Smooth muscle cell (in vitro differentiated cells): ENCODE results near the gene ALDH18A1. TPM values are rescaled to one million over a fixed set of nuclear protein-coding genes. Genes with fewer than 3 reads are reported as not detected.

Source experiments
- DNase-seq: peaks from one replicate; lab custom pipeline; 2025; ENCODE audit not compliant: unreplicated experiment; lab: John Stamatoyannopoulos, UW
- H2AFZ ChIP-seq: fragments of 200-600 bp; sonication (generic); 2 replicates; pipeline ENCODE4 v1.6.0; 2016; ENCODE audit warnings: antibody characterized with exemption, low read depth, mild to moderate bottlenecking
- H3F3A ChIP-seq: fragments of 200-600 bp; sonication (generic); 2 replicates; pipeline ENCODE4 v1.6.0; 2017; ENCODE audit warnings: antibody characterized with exemption, low read depth
- H3K27ac ChIP-seq: fragments of 200-600 bp; sonication (generic); 2 replicates; pipeline ENCODE4 v1.5.1; 2016; ENCODE audit warnings: low read depth, mild to moderate bottlenecking
- H3K27me3 ChIP-seq: fragments of 200-600 bp; sonication (generic); 2 replicates; pipeline ENCODE4 v1.6.1; 2016; ENCODE audit warnings: low read depth, mild to moderate bottlenecking
- H3K36me3 ChIP-seq: fragments of 200-600 bp; sonication (generic); 2 replicates; pipeline ENCODE4 v1.5.1; 2016; ENCODE audit warnings: low read depth
- H3K4me1 ChIP-seq: fragments of 200-600 bp; sonication (generic); 2 replicates; pipeline ENCODE4 v1.5.1; 2016; ENCODE audit warnings: low read depth
- H3K4me2 ChIP-seq: fragments of 200-600 bp; sonication (generic); 2 replicates; pipeline ENCODE4 v1.6.0; 2016; ENCODE audit warnings: mild to moderate bottlenecking
- H3K4me3 ChIP-seq: fragments of 200-600 bp; sonication (generic); 2 replicates; pipeline ENCODE4 v1.5.1; 2016; ENCODE audit warnings: mild to moderate bottlenecking
- H3K79me2 ChIP-seq: fragments of 200-600 bp; sonication (generic); 2 replicates; pipeline ENCODE4 v1.6.0; 2016; ENCODE audit warnings: low read depth, mild to moderate bottlenecking
- H3K9ac ChIP-seq: fragments of 200-600 bp; sonication (generic); 2 replicates; pipeline ENCODE4 v1.6.0; 2016; ENCODE audit warnings: low read depth
- H3K9me3 ChIP-seq: fragments of 200-600 bp; sonication (generic); replicated peaks from 2 replicates; pipeline ENCODE4 v1.5.1; 2016; ENCODE audit warnings: low read depth
- H4K20me1 ChIP-seq: fragments of 200-600 bp; sonication (generic); 2 replicates; pipeline ENCODE4 v1.6.0; 2016; ENCODE audit warnings: low read depth
- CTCF ChIP-seq: fragments of 200-600 bp; sonication (generic); IDR thresholded peaks from 2 replicates; pipeline ENCODE4 v1.5.1; 2017; ENCODE audit warnings: borderline replicate concordance, mild to moderate bottlenecking, antibody characterized with exemption; ENCODE audit not compliant: insufficient read depth, poor library complexity, severe bottlenecking
- WGBS: methylation state at CpG from one replicate; pipeline ENCODE4 v1.1.7; 2016; ENCODE audit warnings: low lambda C conversion rate; 5-methylcytosine and 5-hydroxymethylcytosine counted together
- polyA plus RNA-seq: library from polyadenylated mRNA; unstranded; fragments of >200 nt; fragmentation: Nextera tagmentation; extraction: Ambion mirVana; gene quantifications from 2 replicates; pipeline ENCODE4 v1.2.1, GENCODE V29; 2016
- total RNA-seq: library from RNA; depleted of rRNA; stranded (reverse); fragments of >200 nt; gene quantifications from 2 replicates; pipeline ENCODE4 v1.2.3, GENCODE V29; 2014

Gene ALDH18A1
- total and polyA plus RNA-seq, 2 experiments from 2014 or later = 98.2 to 124 TPM

DNA sequence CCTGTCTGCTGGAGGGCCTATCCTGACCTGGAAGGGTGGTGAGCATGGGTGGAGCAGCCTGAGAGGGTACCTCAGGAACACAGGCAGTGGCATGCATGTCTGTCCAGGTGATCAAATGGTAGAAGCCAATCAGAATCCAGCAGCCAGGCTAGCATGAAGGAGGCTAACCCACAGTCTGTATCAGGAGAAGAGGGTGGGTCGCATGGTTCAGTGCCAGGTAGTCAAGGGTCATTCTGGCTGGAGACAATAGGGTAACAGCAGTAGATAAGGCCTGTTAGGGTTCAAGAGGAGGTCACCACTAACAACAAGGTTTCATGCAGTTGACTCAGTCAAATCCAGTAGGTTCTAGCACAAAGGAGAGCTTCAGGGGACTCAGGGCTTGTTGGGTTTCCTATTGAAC, 10.4 kb downstream of the ALDH18A1 start:
- DNase-seq = no peak
- no peak for TF ChIP-seq CTCF
- H3K36me3 ChIP-seq = peaks cover 32% of the 10 kb centered on the region

DNA sequence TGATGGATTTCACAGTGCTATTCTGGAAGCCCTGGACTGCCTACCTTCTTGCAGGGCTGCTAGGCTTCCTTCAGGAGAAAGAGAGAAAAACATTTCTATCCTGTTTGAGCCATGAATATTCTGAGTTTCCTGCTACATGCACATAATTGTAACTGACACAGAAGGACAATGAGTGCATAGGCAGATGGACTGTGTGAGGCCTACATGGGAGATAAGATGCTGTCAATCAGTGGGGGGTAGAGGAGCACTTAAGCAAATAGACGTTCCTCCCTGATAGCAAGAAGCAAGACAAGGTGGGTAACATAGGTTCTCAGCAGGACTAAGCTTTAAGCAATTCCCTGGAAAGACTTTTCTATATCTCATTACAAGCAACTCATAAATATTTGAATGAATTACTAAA, 11.6 kb downstream of the ALDH18A1 start:
- Histone ChIP-seq H2AFZ (no peak overlapping the region), H3K4me3 (no peak overlapping the region), H3K27me3 (no peaks in the 10 kb centered on the region), H3K9ac (no peak overlapping the region), H3K79me2 (peaks cover 36% of the 10 kb centered on the region), H3K27ac (no peak overlapping the region), H3K36me3 (peaks cover 26% of the 10 kb centered on the region), H3K9me3 (no peaks in the 10 kb centered on the region), H4K20me1 (peaks cover 80% of the 10 kb centered on the region), H3K4me2 (no peak overlapping the region), H3K4me1 (no peaks in the 10 kb centered on the region), H3F3A (no peaks in the 10 kb centered on the region)
- WGBS = 53% methylated on average over 1 of the region's 1 CpG
- TF ChIP-seq CTCF = no peak
- no peak for DNase-seq

More for the DNA sequence above, 10.4 kb downstream of the ALDH18A1 start:
- no peak overlapping the region for H3K4me2 ChIP-seq
- H4K20me1 ChIP-seq = peaks cover 89% of the 10 kb centered on the region
- H3K4me3 ChIP-seq = no peak overlapping the region
- peaks cover 49% of the 10 kb centered on the region for H3K79me2 ChIP-seq
- no peak overlapping the region for H2AFZ ChIP-seq
- H3K27ac ChIP-seq = no peak overlapping the region
- no peak overlapping the region for H3K9ac ChIP-seq
- H3K27me3 ChIP-seq = no peaks in the 10 kb centered on the region
- H3F3A ChIP-seq = no peaks in the 10 kb centered on the region
- no peaks in the 10 kb centered on the region for H3K9me3 ChIP-seq
- no peaks in the 10 kb centered on the region for H3K4me1 ChIP-seq
- WGBS = 100% methylated on average over 1 of the region's 1 CpG

- Histone ChIP-seq H3K4me1 (no peaks in the 10 kb centered on the region), H2AFZ (no peak overlapping the region), H3K36me3 (peaks cover 41% of the 10 kb centered on the region), H3K4me3 (no peak overlapping the region), H3K4me2 (no peak overlapping the region), H3K27ac (no peak overlapping the region), H3K9me3 (no peaks in the 10 kb centered on the region), H4K20me1 (peaks cover 64% of the 10 kb centered on the region), H3K27me3 (no peaks in the 10 kb centered on the region), H3K9ac (no peak overlapping the region), H3F3A (no peaks in the 10 kb centered on the region), H3K79me2 (peaks cover 13% of the 10 kb centered on the region)
- 95% methylated on average over 1 of the region's 1 CpG for WGBS
- DNase-seq = no peak
- no peak for TF ChIP-seq CTCF
Observed at GRCh38 chr10:95640891-95641315, 15.6 kb downstream of the ALDH18A1 start.

DNA sequence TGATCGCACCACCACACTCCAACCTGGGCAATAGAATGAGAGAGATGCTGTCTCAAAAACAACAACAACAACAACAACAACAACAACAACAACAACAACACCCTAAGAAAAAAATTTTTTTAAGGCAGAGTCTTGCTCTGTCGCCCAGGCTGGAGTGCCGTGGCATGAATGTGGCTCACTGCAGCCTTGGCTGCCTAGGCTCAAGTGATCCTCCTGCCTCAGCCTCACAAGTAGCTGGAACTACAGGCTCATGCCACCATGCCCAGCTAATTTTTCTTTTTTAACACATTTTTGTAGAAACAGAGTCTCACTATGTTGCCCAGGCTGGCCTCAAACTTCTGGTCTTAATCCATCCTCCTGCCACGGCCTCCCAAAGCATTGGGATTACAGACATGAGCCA, 18.6 kb downstream of the ALDH18A1 start:
- peaks cover 4% of the 10 kb centered on the region for H3K79me2 ChIP-seq
- WGBS = 99% methylated on average over 4 of the region's 4 CpGs
- H3K4me3 ChIP-seq = no peak overlapping the region
- no peaks in the 10 kb centered on the region for H3K9me3 ChIP-seq
- no peaks in the 10 kb centered on the region for H3K4me1 ChIP-seq
- DNase-seq = no peak
- no peak for TF ChIP-seq CTCF
- peaks cover 51% of the 10 kb centered on the region for H3K36me3 ChIP-seq
- H3F3A ChIP-seq = no peaks in the 10 kb centered on the region
- H3K27me3 ChIP-seq = no peaks in the 10 kb centered on the region
- H2AFZ ChIP-seq = no peak overlapping the region
- no peak overlapping the region for H3K4me2 ChIP-seq
- H3K9ac ChIP-seq = no peak overlapping the region
- peaks cover 48% of the 10 kb centered on the region for H4K20me1 ChIP-seq
- H3K27ac ChIP-seq = no peak overlapping the region
